ENCODE results near the gene TMPRSS7.
"Not testable (repeated sequence)": the region's sequence is repeated elsewhere in the genome, so short reads cannot be mapped to it uniquely, and the experiment has no call there.

Gene TMPRSS7

DNA sequence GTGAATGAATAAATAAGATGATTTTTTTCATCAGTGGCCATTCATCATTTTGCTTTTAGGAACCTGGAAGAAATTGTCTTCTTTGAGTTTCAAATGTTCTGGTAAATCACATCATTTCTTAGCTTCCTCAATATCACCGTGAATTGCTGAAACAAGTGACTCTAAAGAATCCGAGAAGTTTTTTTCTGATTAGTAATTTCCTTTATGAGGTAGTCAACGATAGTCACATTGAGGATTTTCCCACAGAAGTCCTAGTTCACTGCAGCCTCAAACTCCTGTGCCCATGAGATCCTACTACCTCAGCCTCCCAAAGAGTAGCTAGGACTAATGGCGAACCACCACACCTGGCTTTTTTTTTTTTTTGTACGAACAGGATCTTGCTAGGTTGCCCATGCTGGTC lies 3.6 kb upstream of the TMPRSS7 start:
- DNase-seq: no peak
- no peak overlapping the region for H3K4me3 ChIP-seq (ENCODE audit: low read depth, low read length)
- TF ChIP-seq, protein P1, sequence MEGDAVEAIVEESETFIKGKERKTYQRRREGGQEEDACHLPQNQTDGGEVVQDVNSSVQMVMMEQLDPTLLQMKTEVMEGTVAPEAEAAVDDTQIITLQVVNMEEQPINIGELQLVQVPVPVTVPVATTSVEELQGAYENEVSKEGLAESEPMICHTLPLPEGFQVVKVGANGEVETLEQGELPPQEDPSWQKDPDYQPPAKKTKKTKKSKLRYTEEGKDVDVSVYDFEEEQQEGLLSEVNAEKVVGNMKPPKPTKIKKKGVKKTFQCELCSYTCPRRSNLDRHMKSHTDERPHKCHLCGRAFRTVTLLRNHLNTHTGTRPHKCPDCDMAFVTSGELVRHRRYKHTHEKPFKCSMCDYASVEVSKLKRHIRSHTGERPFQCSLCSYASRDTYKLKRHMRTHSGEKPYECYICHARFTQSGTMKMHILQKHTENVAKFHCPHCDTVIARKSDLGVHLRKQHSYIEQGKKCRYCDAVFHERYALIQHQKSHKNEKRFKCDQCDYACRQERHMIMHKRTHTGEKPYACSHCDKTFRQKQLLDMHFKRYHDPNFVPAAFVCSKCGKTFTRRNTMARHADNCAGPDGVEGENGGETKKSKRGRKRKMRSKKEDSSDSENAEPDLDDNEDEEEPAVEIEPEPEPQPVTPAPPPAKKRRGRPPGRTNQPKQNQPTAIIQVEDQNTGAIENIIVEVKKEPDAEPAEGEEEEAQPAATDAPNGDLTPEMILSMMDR (IDR thresholded peaks at IDR 0.05; ENCODE audit: low read depth, low read length): no peak

DNA sequence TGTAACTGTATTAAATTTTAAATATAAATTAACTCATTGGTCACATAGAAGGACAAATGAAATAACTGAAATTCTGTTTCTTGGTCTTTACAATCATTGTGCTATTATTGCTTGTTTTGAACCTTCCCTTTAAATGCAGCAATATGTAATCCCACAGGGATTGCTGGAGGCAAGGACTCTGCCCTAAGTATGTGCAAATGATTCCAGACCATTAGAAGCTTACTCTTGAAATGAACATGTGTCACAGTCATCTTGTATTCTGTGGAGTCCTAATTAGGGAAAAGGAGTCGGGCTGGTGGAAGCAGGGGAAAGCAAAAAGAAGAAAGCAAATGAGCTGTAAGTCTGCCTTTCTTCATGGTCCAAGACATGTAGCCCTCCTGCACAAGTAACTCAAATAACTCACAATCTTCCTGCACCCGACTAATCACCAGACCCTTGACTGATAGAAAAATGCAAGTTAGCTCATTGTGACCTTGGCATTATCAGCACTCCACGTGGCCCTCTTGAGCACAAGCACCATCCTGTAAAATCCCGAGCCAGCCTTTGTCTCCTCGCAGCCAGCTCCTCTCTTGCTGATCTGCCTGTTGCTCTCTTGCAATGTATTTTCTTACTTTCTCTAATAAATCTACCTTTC lies 2.3 kb upstream of the TMPRSS7 start:
- H3K4me1 ChIP-seq: no peaks in the 10 kb centered on the region
- H3K27me3 ChIP-seq: no peaks in the 10 kb centered on the region
- TF ChIP-seq, protein P1 (IDR thresholded peaks at IDR 0.05; ENCODE audit: low read depth, low read length): no peak
- H3K4me3 ChIP-seq (ENCODE audit: low read depth, low read length): no peak overlapping the region
- no peaks in the 10 kb centered on the region for H3K36me3 ChIP-seq
- DNase-seq: no peak
- no peaks in the 10 kb centered on the region for H3K9me3 ChIP-seq

More for the DNA sequence above, 3.6 kb upstream of the TMPRSS7 start:
- Histone ChIP-seq H3K27me3 (no peaks in the 10 kb centered on the region), H3K9me3 (no peaks in the 10 kb centered on the region), H3K4me1 (no peaks in the 10 kb centered on the region), H3K36me3 (no peaks in the 10 kb centered on the region)

DNA sequence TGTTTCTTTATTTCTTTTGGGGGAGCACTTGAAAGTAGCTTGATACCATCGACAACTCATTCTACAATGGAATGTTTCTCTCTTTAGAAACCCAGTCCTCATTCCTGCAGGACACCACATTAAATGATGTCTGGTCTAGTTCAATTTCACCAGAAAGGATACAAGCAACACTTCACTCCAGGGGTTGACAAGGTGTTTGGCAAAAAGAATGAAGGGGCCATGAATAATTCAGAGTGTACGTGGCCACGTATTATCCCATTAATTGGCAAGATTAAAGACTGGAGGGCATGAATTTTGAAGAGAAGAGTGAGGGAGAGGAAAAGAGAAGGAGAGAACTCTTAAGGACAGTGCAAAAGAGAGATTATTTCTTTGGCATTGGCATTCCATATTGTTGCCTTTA lies 705 bp downstream of the TMPRSS7 start:
- no peak for DNase-seq
- Histone ChIP-seq H3K4me3 (ENCODE audit: low read depth, low read length) (no peak overlapping the region), H3K4me1 (no peaks in the 10 kb centered on the region), H3K27me3 (no peaks in the 10 kb centered on the region), H3K36me3 (no peaks in the 10 kb centered on the region), H3K9me3 (no peaks in the 10 kb centered on the region)
- TF ChIP-seq, protein P1 (IDR thresholded peaks at IDR 0.05; ENCODE audit: low read depth, low read length): no peak

DNA sequence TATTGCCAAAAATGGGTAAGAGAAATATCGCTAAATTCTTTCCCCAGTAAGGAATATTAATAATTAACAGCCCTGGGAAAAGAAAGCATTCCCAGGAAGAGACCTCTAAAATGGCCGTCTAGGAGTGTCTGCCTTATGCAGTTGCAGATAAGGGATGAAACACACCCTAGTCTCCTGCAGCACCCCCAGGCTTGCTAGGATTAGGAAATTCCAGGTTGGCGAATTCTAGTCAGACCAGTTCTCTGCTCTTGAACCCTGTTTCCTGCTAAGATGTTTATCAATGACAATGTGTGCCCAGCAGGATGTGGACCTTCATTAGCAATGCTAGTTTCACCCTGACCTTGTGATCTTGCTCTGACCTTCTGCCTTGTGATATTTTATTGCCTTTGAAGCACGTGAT lies 2.7 kb downstream of the TMPRSS7 start:
- H3K36me3 ChIP-seq; H3K4me3 ChIP-seq (ENCODE audit: low read depth, low read length); H3K9me3 ChIP-seq; DNase-seq; H3K4me1 ChIP-seq; H3K27me3 ChIP-seq: not testable (repeated sequence)

DNA sequence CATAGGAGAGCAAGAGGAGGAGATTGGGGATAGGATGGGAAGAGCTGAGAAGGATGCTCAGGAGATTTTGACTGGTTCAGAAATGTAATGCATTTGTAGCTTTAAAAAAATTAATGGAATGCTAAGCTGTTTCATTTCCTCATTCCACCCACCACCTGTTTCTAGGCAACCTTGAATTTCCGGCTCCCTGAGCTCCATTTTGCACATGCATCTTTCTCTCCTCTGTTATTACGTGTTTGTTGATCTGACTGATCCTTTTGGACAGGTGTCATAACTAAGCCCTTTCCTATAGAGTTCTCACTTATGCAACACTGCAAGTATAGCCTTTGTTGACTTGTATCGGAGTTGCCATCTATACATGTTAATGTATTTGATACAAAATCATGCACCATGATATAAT lies 4.3 kb downstream of the TMPRSS7 start:
- TF ChIP-seq, protein P1 (IDR thresholded peaks at IDR 0.05; ENCODE audit: low read depth, low read length): no peak
- no peak overlapping the region for H3K4me3 ChIP-seq (ENCODE audit: low read depth, low read length)
- no peak for DNase-seq

DNA sequence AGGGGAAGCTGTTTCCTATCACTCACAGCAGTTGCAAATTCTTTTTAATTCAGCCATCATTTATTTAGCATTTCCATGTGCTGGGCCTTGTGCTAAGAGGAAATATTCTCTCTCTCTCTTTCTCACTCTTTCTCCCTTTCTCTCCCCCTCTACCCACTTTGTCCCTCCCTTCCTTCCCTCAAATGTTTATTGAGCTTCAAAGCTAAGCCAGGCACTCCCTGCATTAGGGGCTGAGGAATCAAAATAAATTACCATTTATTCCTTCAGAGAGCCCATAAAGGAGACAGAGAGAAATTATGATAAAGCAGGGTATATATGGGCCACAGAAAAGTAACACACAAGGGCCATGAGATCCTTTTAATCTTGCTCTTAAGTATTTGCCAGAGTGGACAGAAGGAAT lies 6.8 kb downstream of the TMPRSS7 start:
- Histone ChIP-seq H3K36me3 (no peaks in the 10 kb centered on the region), H3K9me3 (no peaks in the 10 kb centered on the region), H3K4me1 (no peaks in the 10 kb centered on the region), H3K4me3 (ENCODE audit: low read depth, low read length) (no peak overlapping the region), H3K27me3 (no peaks in the 10 kb centered on the region)
- no peak for DNase-seq
- TF ChIP-seq, protein P1 (IDR thresholded peaks at IDR 0.05; ENCODE audit: low read depth, low read length): no peak

More for the DNA sequence above, 4.3 kb downstream of the TMPRSS7 start:
- Histone ChIP-seq H3K27me3 (no peaks in the 10 kb centered on the region), H3K4me1 (no peaks in the 10 kb centered on the region), H3K36me3 (no peaks in the 10 kb centered on the region), H3K9me3 (no peaks in the 10 kb centered on the region)

Measured in BE2C (cell line).